DOHH2 (cell line): ENCODE data around the gene ATP23.

Experiments used
- EZH2phosphoT487 ChIP-seq: fragments of 200-600 bp; sonication (generic); IDR thresholded peaks from 2 replicates; pipeline ENCODE4 v1.6.1; 2017; ENCODE audit warnings: borderline replicate concordance, mild to moderate bottlenecking, antibody characterized with exemption, low read length, moderate library complexity, mixed read lengths
- TF ChIP-seq, protein P1 (sequence below): fragments of 200-600 bp; sonication (generic); IDR thresholded peaks from one replicate; pipeline ENCODE4 v1.5.1; 2014; ENCODE audit warnings: antibody characterized with exemption, mild to moderate bottlenecking, low read depth, low read length; ENCODE audit not compliant: poor library complexity, severe bottlenecking

DNA sequence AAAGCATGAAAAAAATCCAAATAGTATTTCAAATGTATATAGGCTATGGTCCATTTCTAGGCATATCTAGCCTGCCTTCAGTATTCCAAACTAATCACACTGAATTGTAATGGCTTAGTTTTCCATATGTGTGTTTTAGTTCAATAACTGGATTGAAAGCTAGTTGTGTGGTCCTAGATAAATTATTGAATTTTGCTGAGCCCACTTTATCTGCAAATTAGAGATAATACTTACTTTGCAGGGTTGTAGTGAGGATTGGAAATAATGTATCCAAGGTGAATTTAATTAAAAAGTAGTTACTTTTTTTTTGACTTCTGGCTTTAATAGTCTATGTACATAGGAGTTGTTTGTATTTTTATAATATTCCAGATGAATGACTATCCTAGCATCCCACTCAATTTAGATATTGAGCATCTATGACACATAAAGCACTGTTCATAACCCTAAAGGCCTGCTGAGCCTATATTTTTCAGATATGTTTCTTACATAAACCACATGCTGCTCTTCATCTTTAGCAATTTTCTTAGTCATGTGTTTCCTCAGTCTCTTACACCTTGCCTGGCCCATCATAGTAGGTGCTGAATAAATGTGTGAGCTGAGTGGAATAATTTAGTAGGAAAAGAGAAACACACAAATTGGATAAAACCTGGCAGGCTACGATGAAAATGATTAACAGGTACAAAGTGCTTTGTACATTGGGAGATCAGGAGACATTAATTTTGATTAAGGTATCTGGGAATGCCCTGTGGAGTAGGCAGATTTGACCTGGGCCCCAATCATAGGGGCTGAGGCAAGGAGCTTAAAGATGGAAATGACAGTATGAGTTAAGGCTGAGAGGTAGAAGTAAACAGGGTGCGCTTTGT is 1.1 kb upstream of the ATP23 start:
- TF ChIP-seq, protein P1, sequence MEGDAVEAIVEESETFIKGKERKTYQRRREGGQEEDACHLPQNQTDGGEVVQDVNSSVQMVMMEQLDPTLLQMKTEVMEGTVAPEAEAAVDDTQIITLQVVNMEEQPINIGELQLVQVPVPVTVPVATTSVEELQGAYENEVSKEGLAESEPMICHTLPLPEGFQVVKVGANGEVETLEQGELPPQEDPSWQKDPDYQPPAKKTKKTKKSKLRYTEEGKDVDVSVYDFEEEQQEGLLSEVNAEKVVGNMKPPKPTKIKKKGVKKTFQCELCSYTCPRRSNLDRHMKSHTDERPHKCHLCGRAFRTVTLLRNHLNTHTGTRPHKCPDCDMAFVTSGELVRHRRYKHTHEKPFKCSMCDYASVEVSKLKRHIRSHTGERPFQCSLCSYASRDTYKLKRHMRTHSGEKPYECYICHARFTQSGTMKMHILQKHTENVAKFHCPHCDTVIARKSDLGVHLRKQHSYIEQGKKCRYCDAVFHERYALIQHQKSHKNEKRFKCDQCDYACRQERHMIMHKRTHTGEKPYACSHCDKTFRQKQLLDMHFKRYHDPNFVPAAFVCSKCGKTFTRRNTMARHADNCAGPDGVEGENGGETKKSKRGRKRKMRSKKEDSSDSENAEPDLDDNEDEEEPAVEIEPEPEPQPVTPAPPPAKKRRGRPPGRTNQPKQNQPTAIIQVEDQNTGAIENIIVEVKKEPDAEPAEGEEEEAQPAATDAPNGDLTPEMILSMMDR, result no peak
- no peak for TF ChIP-seq EZH2phosphoT487
